ENCODE measurements around the gene TMEM203.

Gene TMEM203

DNA sequence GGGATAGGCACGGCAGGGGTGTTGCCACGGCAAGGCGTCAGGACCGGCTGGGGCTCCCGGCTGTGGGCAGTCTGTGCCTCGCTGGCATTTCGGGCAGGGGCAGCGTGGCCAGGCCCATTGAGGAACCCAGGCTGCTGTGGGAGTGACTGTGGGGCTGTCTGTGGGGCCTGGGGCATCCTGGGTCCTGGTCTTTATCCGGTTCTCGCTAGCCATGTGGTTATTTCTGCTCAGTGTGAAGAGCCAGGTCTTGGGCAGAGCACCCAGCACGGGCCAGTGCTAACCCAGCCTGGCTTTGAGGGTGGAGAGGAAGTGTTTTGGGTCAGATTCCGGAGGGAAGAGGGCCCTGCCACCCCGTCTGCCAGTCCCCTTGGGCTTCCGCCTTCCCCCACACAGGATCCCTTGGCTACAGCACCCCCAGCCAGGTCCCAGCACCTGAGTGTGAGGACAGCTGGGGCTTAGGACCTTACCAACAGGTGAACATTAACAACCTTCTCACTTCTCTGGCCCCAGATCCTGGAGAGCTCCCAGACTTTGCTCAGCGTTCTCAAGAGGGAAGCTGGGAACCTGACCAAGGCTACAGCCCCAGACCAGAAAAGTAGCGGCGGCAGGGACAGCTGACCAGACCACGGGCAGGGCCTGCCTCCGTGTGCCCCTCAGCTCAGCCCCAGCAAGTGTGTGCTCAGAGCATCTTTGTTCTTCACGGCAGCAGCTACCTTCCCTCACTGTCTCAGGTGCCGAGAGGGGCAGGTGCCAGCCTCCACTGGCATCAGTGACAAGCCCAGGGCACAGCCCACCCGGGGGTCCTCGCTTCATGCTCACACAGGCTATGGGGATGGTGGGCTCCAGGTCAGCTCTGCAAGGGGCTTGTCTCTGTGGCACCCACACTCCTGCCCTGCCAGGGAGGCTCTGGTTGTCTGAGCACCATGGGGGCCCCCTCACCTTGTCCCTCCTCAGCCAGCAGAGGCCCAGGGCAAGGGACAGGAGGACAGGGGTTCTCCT lies 15.9 kb downstream of the TMEM203 start:
- peak overlapping the region; percentile 93 for H3K27ac Mint-ChIP-seq (ENCODE audit: low read depth)
- peak overlapping the region; percentile 93 for H3K4me3 Mint-ChIP-seq
- H3K36me3 Mint-ChIP-seq (ENCODE audit: insufficient read depth), result peaks cover 20% of the 10 kb centered on the region
- no peaks in the 10 kb centered on the region for H3K9me3 Mint-ChIP-seq
- no peak for DNase-seq (ENCODE audit: low spot score in 2 of 2)
- H3K4me1 Mint-ChIP-seq, result peaks cover 20% of the 10 kb centered on the region
- no peak for ATAC-seq (replicated peaks; ENCODE audit: extremely low read depth, poor library complexity, severe bottlenecking)
- H3K27me3 Mint-ChIP-seq, result no peaks in the 10 kb centered on the region

DNA sequence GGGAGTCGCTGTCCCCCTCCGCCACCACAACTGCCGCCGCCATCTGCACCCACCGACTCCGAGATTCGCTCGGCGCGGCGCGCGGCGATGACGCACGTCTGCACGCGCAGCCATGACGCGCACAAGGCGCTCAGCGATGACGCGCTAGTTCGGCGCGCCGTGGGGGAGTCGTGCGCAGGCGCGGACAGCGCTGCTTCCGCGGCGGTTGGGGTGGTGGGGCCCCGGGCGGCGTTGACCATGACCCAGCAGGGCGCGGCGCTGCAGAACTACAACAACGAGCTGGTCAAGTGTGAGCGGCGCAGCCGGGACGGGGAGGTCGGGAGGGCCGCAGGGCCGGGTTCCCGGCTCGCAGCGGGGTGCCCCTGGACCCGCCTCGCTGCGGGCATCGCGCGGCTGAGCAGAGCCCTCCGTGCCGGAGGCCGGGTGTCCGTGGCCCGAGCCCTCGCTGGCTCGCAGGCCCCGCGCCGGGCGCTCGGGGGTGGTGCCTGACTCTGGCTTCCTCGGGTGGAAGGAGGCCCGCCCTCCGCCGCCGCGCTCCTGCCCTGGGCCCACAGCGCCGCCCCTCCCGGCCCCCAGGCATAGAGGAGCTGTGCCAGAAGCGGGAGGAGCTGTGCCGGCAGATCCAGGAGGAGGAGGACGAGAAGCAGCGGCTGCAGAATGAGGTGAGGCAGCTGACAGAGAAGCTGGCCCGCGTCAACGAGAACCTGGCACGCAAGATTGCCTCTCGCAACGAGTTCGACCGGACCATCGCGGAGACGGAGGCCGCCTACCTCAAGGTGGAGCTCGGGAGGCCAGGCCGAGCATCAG lies 16.8 kb downstream of the TMEM203 start, which contains the start of the genes ANAPC2 and SSNA1:
TSS of gene ANAPC2 (minus strand) at position 71 of the 807 bp plus-strand sequence. CDS start at position 43, 28 bp downstream.
TSS of gene SSNA1 (plus strand) at position 187 of the 807 bp plus-strand sequence. CDS start at position 238, 51 bp downstream.
- Mint-ChIP-seq H3K4me3 (peak within 1 kb of the TSS; percentile 93), H3K9me3 (no peaks in the 10 kb centered on the region), H3K27me3 (no peaks in the 10 kb centered on the region), H3K36me3 (ENCODE audit: insufficient read depth) (peaks cover 20% of the 10 kb centered on the region), H3K27ac (ENCODE audit: low read depth) (peak within 1 kb of the TSS; percentile 93), H3K4me1 (peaks cover 27% of the 10 kb centered on the region)
- ATAC-seq (replicated peaks; ENCODE audit: extremely low read depth, poor library complexity, severe bottlenecking), result peak; percentile 82
- DNase-seq (ENCODE audit: low spot score in 2 of 2), result peak; percentile 89

DNA sequence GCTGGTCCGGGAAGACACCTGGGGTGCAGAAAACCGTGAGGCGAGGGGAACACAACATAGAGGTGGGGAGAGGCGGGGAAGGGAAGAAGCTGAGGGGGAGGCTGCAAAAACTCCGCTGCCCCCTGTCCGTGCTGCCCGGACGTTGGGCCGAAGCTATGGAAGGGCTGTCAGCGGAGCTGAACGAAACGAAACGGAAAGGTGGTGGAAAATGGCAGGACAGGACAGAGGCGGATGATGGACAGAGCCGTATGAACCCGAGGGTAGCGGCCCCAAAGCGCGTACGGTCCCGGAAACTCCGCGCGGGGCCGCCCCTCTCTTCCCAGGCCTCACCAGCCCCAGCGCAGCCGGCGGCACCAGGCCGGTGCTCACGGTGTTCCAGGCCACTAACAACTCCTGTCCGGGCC lies 17.4 kb downstream of the TMEM203 start:
- ATAC-seq (replicated peaks; ENCODE audit: extremely low read depth, poor library complexity, severe bottlenecking), result peak; percentile 9
- peaks cover 23% of the 10 kb centered on the region for H3K36me3 Mint-ChIP-seq (ENCODE audit: insufficient read depth)

DNA sequence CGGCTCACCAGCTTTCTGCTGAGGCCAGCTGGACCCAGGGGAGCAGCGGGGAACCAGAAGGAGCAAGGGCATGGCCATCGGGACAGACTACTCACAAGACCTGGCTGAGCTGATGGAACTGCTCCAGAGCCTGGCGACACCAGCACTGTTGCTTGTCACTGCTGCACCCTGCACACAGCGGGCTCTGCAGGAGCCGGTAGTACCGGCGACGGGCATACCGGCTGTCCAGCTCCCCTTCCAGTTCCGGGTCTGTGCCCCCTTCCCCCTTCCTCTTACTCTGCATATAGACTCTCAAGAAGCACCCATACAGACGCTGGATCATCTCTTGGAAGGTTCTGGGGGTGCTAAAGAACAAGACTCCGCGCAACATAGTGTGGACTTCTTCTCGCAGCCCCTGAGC lies 18.1 kb downstream of the TMEM203 start:
- ATAC-seq (replicated peaks; ENCODE audit: extremely low read depth, poor library complexity, severe bottlenecking), result no peak
- H3K27ac Mint-ChIP-seq (ENCODE audit: low read depth), result peak overlapping the region; percentile 93

More for the DNA sequence above, 17.4 kb downstream of the TMEM203 start:
- Mint-ChIP-seq H3K9me3 (no peaks in the 10 kb centered on the region), H3K4me1 (peaks cover 27% of the 10 kb centered on the region), H3K27ac (ENCODE audit: low read depth) (peak overlapping the region; percentile 93), H3K27me3 (no peaks in the 10 kb centered on the region), H3K4me3 (peak overlapping the region; percentile 93)
- DNase-seq (ENCODE audit: low spot score in 2 of 2), result no peak

DNA sequence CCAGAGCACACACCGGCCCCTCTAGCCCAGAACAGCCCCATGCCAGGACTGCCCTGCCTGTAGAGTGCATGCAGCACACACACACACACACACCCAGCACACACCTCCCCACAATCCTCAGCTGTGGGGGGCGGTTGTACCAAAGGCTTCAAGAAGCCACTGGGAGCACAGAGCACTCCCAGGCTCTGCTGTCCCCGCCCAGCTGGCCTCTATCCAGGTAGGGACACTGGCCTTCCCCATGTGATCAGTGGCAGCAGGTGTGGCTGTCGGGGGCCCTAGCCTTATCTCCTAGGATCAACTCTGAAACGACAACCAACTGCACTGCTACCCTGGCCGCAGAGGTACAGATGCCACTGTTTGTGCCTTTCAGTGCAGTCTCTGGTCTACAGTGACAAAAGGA lies 19.1 kb downstream of the TMEM203 start:
- DNase-seq (ENCODE audit: low spot score in 2 of 2), result no peak
- Mint-ChIP-seq H3K36me3 (ENCODE audit: insufficient read depth) (peaks cover 27% of the 10 kb centered on the region), H3K27me3 (no peaks in the 10 kb centered on the region), H3K4me1 (peaks cover 27% of the 10 kb centered on the region), H3K4me3 (peak overlapping the region; percentile 93), H3K27ac (ENCODE audit: low read depth) (no peak overlapping the region), H3K9me3 (no peaks in the 10 kb centered on the region)
- ATAC-seq (replicated peaks; ENCODE audit: extremely low read depth, poor library complexity, severe bottlenecking), result no peak

More for the DNA sequence above, 18.1 kb downstream of the TMEM203 start:
- H3K27me3 Mint-ChIP-seq, result no peaks in the 10 kb centered on the region
- H3K4me3 Mint-ChIP-seq, result peak overlapping the region; percentile 93
- H3K9me3 Mint-ChIP-seq, result no peaks in the 10 kb centered on the region
- DNase-seq (ENCODE audit: low spot score in 2 of 2), result no peak
- H3K36me3 Mint-ChIP-seq (ENCODE audit: insufficient read depth), result peaks cover 24% of the 10 kb centered on the region
- peaks cover 27% of the 10 kb centered on the region for H3K4me1 Mint-ChIP-seq

DNA sequence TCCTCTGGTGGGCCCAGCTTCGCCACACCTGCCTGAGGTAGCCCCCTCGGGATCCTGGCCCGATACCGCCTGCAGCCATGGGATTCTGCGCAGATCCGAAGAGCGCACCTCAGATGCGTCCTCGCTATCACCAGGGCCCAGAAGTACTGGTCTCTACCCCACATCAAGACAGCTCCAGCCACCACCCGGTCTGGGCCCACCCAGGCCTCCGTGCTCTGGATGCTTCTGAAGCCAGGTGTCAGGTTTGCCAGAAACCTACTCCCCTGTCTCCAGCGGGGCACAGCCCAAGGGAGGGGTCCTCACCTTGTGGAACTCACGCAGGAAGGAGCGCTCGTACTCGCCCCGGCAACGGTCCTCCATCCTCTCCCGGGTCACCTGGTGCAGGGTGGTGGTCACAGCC lies 19.5 kb downstream of the TMEM203 start:
- H3K4me1 Mint-ChIP-seq, result peaks cover 27% of the 10 kb centered on the region
- no peak for ATAC-seq (replicated peaks; ENCODE audit: extremely low read depth, poor library complexity, severe bottlenecking)
- H3K27ac Mint-ChIP-seq (ENCODE audit: low read depth), result no peak overlapping the region
- no peak overlapping the region for H3K4me3 Mint-ChIP-seq
- no peaks in the 10 kb centered on the region for H3K9me3 Mint-ChIP-seq
- H3K36me3 Mint-ChIP-seq (ENCODE audit: insufficient read depth), result peaks cover 24% of the 10 kb centered on the region
- no peak for DNase-seq (ENCODE audit: low spot score in 2 of 2)
- H3K27me3 Mint-ChIP-seq, result no peaks in the 10 kb centered on the region

DNA sequence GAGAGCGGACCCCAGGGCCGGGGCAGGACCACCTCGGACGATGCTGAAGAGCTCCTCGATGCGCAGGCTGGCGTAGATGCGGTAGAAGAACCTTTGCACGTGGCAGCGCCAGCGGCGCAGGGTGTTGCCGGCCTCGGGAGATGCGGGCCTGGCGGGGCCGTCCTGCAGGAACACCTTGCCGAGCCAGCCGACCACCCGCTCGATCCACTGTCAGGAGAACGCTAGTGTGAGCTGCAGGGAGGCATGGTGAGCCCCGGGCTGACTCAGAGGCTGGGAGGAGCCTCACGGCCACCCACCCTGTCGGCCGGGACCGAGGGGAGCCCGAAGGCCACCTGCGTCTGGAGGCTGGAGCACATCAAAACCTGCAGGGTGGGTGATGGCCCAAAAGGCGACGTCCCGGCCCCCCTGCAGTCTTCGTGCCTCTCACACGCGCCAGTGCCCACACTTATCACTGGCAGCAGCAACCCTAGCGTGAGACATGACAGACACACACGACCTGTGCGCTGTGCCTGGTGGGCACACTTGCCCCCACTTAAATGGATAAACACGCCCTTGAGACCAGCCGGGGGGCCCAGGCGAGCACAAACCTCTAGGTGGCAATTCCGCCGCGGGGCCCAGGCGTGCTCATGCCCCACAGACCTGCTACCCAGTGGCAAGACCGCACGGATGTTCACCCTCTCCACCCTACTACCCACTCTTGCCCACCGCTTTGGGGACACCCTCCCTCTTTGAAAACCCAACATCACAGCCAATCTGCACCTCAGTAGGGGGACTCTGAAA lies 20.4 kb downstream of the TMEM203 start:
- H3K27me3 Mint-ChIP-seq, result no peaks in the 10 kb centered on the region
- peaks cover 27% of the 10 kb centered on the region for H3K4me1 Mint-ChIP-seq
- H3K27ac Mint-ChIP-seq (ENCODE audit: low read depth), result no peak overlapping the region
- no peaks in the 10 kb centered on the region for H3K9me3 Mint-ChIP-seq
- DNase-seq (ENCODE audit: low spot score in 2 of 2) (no peak), ATAC-seq (replicated peaks; ENCODE audit: extremely low read depth, poor library complexity, severe bottlenecking) (no peak)
- H3K36me3 Mint-ChIP-seq (ENCODE audit: insufficient read depth), result peaks cover 25% of the 10 kb centered on the region
- peak overlapping the region; percentile 13 for H3K4me3 Mint-ChIP-seq

DNA sequence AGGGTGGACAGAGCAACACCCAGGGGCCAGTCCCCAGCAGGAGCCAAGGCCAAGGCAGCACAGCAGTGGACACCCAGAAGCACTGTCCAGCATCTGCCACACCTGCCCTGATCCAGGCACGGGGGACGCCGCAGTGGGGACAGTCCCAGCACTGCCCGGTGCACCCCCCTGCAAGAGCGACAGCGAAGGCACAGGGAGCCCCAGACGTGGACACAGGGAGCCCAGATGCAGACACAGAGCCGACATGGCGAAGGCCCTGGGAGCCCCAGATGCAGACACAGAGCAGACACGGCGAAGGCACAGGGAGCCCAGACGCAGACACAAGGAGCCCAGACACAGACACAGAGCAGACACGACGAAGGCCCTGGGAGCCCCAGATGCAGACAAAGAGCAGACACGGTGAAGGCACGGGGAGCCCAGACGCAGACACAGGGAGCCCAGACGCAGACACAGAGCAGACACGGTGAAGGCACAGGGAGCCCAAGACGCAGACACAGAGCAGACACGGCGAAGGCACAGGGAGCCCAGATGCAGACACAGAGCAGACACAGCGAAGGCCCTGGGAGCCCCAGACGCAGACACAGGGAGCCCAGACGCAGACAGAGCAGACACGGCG lies 21.4 kb downstream of the TMEM203 start:
- Mint-ChIP-seq H3K4me3 (peak overlapping the region; percentile 13), H3K27ac (ENCODE audit: low read depth) (peak overlapping the region; percentile 44), H3K27me3 (no peaks in the 10 kb centered on the region), H3K4me1 (peaks cover 22% of the 10 kb centered on the region), H3K9me3 (no peaks in the 10 kb centered on the region), H3K36me3 (ENCODE audit: insufficient read depth) (peaks cover 26% of the 10 kb centered on the region)
- ATAC-seq (replicated peaks; ENCODE audit: extremely low read depth, poor library complexity, severe bottlenecking), result no peak
- DNase-seq (ENCODE audit: low spot score in 2 of 2), result no peak

DNA sequence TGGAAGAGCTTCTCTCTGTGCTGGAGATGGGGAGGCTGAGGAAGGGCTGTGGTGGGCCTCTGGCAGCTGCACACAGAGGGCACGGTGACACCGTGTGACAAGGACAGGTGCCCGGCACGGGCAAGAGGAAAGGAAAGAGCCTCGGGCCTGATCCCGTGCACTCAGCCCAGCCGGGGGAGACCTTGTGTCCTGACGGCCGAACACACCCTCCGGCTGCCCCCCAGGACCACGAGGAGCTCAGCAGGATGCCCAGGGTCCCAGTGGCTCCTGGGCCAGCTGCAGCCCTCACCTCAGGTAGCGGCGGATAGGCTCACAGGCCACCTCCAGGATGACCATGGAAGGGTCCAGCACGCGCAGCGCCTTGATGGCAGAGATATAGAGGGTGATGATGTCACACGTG lies 22.6 kb downstream of the TMEM203 start:
- H3K9me3 Mint-ChIP-seq, result no peaks in the 10 kb centered on the region
- no peaks in the 10 kb centered on the region for H3K27me3 Mint-ChIP-seq
- H3K4me3 Mint-ChIP-seq, result no peak overlapping the region
- no peak for ATAC-seq (replicated peaks; ENCODE audit: extremely low read depth, poor library complexity, severe bottlenecking)
- H3K4me1 Mint-ChIP-seq, result peaks cover 18% of the 10 kb centered on the region
- peaks cover 22% of the 10 kb centered on the region for H3K36me3 Mint-ChIP-seq (ENCODE audit: insufficient read depth)
- no peak for DNase-seq (ENCODE audit: low spot score in 2 of 2)
- no peak overlapping the region for H3K27ac Mint-ChIP-seq (ENCODE audit: low read depth)

DNA sequence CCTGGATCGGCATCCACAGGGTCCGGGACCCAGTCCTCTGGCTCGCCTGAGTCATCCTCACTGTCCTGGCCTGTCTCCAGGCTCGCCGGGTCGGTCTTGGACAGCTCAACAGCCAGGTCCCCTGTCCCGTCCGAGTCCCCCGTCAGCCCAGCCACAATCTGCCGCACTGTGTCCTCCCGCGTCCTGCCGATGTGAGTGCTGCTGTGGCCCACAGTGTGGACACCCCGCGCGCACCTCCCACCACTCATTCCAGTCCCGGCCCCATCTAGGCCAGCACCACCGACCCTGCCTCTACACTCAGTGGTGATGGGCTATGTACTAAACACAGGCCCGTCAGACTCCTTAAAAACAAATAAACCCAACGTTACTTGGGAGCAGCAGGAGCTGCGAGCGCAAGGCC lies 23.8 kb downstream of the TMEM203 start:
- Mint-ChIP-seq H3K27ac (ENCODE audit: low read depth) (peak overlapping the region; percentile 38), H3K4me3 (no peak overlapping the region), H3K27me3 (no peaks in the 10 kb centered on the region), H3K9me3 (no peaks in the 10 kb centered on the region), H3K4me1 (peaks cover 10% of the 10 kb centered on the region), H3K36me3 (ENCODE audit: insufficient read depth) (peaks cover 25% of the 10 kb centered on the region)
- DNase-seq (ENCODE audit: low spot score in 2 of 2), result no peak
- no peak for ATAC-seq (replicated peaks; ENCODE audit: extremely low read depth, poor library complexity, severe bottlenecking)

DNA sequence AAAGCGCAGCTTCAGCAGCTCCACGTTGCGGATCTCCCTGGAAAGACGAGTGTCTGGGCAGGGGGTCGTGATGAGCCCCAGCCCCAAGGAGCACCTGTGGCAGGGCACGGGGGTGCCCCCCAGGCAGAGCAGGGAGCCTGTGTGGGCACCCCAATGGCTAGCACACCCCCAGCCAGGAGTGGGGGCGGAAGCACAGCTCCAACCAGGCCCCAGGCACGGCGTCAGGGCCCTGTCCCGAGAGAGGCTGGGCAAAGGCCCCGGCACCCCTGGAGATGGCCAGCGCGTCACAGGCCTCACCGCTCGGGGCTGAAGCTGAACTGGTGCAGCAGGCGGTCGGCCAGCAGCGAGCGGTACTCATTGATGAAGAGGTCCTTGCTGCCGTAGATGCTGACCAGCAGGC lies 25.0 kb downstream of the TMEM203 start:
- Mint-ChIP-seq H3K4me3 (no peak overlapping the region), H3K27ac (ENCODE audit: low read depth) (no peak overlapping the region), H3K9me3 (no peaks in the 10 kb centered on the region), H3K36me3 (ENCODE audit: insufficient read depth) (peaks cover 27% of the 10 kb centered on the region), H3K4me1 (peaks cover 16% of the 10 kb centered on the region), H3K27me3 (no peaks in the 10 kb centered on the region)
- ATAC-seq (replicated peaks; ENCODE audit: extremely low read depth, poor library complexity, severe bottlenecking) (no peak), DNase-seq (ENCODE audit: low spot score in 2 of 2) (no peak)

Measured in central memory CD8-positive, alpha-beta T cell (primary cell).